ENCODE results near the gene RREB1.

- TF ChIP-seq CTCF (conservative IDR thresholded peaks at IDR 0.05 in 1 of 2, IDR thresholded peaks at IDR 0.05 in 1 of 2; ENCODE audit: extremely low read depth in 1 of 2, insufficient read depth in 1 of 2, low read depth in 1 of 2, low read length in 2 of 2) (no peak), EZH2 (IDR thresholded peaks at IDR 0.05; ENCODE audit: borderline replicate concordance, low read length) (no peak)
Observed at GRCh38 chr6:7276199-7276524, 168.4 kb downstream of the RREB1 start.
